ENCODE measurements around the gene APOM.

The APOM gene

DNA sequence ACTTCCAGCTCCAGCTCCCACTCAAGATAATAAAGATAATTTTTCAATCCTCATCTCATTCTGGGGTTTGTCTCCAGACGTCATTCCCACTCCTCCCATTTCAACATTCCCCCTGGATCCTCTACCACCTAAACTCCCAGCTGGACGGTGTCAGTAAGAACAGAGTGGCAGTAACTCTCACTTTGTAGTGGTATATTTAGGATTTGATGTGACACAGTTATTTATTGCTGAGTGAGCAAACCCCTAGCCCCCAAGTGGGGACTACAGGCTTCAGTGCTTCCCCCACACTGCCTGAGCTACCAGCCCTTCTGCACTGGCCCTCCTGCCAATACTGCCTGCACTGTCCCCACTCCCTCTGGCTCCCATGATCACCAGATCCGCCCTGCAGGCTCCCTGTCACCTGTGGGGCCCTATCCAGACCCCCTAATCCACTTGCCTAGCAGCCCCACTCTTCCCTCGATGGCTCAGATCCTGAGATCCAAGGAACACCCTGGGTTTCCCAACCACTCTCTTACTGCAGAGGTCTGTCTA is 2.5 kb downstream of the APOM start:
- no peak for DNase-seq (ENCODE audit: low read depth, low spot score)

DNA sequence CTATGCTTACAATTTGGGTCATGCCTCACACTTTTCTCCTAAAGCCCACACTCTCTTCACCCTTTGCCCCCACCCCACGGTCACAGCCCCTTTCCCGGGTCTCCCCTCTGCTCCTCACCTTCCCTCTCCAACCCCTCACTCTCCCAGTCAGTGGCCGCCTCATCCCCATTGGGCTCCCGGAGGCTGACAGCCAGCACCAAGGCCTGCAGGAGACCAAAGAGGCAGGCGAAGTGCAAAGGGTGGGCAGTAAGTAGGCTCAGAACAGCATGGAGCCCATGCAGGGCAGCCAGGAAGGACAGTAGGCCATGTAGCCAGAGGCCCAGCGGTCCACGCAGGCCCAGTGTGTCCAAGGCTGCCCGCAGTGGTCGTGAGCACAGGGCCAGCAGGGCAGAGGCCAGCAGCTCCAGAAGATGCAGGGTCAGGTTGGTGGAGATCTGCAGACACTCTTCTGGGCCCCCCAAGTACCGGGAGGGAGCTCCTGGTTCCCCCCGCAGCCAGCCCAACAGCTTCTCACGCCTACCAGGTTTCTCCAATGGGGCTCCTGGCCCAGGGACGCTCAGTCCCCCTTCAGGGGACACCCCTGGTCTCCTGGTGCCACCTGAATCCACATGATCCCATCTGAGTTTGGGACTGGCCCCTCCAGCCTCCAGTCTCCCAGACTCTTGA is 3.4 kb downstream of the APOM start:
- DNase-seq (ENCODE audit: low read depth, low spot score) = no peak

DNA sequence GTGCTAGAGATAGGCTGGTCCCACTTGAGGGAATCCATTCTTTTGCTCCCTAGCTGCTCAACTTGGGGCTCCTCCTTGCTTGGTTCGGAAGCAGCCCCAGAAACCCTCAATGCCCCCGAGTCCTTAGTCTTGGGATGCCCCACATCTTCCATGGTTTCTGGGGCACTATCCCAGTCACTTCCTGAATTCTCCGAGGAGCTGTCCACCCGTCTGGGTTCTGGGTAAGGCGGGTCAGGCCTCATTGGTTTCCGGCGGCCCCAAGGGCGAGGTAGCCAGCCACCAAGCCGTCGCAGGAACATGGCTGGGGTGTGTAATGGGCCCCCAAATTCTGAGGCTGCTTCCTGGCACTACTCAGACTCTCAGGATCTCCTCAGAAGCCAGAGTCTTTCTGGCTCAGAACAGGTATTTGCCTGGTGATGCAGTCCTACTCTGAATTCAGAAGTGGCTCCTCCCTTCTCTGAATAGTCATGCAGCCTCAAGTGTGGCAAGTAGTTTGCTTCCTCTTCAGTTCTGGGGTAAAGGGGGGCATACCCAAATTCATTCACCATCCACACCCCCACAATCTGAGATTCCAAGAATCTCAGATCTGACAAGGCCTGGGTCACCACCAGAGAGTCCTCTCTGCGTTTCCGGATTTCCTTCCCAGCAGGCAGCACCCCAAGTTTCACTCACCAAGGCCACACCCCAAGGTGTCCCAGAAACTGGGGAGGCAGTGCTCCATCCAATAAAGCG is 4.1 kb downstream of the APOM start:
- DNase-seq (ENCODE audit: low read depth, low spot score) = peak; percentile 38

DNA sequence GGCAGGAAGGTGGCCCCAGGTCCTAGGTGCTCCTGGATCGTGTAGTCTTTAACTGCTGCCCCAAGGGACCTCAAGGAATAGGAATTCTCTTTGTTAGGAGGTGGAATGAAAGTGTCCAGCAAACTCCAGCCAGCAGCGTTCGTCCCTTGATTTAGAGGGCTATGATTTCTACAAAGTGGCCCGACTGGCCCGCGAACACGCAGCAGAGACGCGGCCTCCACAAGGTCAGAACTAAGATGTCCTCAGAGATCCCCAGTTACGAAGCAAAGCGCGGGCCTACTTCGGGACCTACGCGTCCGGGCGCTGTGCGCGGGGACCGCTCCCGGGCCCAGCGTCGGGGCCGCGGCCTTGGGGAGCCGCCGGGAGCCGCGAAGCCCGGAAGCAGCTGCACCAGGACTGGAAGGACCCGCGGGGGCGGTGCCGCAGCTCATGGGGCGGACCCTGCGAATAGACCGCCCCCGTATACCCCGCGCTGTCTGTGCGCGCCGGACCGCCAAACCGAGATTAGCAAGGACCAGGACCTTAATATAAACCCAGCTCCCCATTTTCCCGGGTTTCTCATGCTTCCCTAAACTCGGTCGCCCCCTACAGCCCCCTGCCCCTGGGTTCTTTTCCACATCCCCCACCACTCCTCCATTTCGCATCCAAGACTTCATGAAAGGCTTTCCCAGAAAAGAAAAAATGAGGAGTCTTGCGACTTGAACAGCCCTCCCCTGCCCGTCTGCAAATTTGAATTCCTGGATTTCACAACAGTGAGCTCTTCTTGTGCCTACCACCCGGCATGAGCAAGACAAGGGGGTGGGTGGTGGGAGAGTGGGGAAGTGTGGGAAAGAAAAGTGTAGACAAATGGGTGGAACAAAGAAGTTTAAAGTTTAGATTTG is 4.9 kb downstream of the APOM start, which contains the start of gene C6orf47:
TSS of gene C6orf47 (minus strand) at position 398 of the 881 bp plus-strand sequence. CDS start 831 bp downstream, outside the sequence.
- DNase-seq (ENCODE audit: low read depth, low spot score) = peak; percentile 87

DNA sequence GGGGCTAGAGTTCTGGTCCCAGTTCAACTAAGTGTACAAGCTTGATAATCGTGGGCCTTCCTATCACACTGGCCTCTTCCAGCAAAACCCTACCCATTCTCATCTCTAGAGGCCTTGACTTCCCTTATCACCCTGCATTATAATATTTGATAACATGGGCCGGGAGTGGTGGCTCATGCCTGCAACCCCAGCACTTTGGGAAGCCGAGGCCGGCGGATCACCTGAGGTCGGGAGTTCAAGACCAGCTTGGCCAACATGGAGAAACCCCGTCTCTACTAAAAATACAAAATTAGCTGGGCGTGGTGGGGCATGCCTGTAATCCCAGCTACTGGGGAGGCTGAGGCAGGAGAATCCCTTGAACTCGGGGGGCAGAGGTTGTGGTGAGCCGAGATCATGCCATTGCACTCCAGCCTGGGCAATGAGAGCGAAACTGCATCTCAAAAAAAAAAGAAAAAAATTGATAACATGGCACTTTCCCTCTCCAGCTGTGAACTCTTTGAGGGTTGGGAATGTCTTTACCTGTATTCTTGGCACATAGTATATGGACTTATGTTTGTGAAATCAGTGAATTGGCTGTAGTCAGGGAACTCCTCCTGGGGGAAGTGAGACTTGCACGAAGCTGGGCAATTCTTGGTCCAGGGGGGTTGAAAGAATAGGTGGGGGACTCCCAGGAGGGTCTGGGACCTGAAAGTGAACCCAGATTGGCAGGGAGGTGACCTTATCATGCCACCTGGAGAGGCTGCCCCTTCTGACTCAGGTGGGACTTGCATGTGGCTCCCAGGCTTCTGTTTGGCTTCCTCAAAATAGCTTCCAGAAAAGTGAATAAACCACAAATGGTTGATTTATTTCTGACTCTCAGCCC is 5.8 kb downstream of the APOM start:
- no peak for DNase-seq (ENCODE audit: low read depth, low spot score)

DNA sequence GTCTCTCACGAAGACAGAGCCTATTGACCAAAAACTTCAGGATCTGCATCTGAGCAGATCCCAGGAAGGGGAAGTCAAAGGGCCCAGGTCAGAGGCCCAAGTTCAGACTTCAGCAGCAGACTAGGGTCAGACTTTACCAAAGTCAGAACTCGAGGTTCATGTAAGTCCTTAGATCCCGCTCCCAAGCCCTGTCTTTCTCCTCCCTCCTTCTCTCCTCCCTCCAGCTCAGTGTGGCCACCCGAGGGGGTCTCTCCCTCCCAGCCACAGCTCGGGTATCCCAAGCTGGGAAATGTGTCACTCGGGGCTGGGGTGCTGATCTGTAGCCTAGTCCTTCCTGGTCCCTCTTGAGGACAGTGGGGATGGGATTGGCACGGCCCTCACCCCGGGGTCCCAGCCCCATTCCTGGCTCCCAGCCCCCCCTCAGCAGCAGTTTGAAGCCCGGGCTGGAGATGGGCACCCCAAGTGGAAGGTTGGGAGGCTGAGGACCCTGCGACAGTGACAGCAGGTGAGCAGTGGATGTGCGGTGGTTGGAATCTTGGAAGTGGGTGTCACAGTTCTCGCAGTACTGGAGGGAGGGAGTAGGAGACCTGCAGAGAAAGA is 6.5 kb downstream of the APOM start:
- no peak for DNase-seq (ENCODE audit: low read depth, low spot score)

DNA sequence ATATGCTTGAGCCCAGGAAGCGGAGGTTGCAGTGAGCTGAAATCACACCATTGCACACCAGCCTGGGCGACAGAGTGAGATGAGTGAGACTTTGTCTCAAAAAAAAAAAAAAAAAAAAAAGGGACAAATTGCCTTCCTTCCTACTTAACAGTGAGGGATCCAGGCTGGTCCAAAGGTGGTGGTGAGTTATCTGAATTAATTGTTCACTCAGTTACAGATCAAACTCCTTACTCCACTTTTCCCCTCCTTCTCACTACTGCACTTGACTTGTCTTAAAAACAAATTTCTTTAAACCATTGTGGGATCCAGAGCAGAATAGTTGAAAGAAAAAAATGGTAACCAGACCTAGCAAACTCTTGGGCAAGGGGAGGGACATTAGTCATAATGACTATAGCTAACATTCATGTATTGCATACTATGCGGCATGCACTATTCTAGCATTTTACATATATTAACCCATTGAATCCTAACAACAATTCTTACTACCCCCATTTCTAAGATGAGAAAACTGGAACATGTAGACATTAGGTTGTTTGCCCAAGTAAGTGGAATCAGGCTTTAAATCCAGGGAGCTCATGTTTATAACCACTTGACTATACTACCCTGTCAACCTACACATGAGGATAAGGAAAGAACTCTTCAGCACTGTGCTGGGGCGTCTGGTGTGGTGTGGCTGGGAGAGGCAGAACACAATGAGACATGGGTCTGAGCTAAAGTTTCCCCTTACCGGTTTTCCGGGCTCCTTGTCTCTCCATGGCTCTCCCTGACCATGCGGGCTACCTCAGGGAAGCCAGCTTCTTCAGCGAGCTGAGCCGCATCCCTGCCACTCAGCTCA is 7.6 kb downstream of the APOM start:
- DNase-seq (ENCODE audit: low read depth, low spot score) = no peak

DNA sequence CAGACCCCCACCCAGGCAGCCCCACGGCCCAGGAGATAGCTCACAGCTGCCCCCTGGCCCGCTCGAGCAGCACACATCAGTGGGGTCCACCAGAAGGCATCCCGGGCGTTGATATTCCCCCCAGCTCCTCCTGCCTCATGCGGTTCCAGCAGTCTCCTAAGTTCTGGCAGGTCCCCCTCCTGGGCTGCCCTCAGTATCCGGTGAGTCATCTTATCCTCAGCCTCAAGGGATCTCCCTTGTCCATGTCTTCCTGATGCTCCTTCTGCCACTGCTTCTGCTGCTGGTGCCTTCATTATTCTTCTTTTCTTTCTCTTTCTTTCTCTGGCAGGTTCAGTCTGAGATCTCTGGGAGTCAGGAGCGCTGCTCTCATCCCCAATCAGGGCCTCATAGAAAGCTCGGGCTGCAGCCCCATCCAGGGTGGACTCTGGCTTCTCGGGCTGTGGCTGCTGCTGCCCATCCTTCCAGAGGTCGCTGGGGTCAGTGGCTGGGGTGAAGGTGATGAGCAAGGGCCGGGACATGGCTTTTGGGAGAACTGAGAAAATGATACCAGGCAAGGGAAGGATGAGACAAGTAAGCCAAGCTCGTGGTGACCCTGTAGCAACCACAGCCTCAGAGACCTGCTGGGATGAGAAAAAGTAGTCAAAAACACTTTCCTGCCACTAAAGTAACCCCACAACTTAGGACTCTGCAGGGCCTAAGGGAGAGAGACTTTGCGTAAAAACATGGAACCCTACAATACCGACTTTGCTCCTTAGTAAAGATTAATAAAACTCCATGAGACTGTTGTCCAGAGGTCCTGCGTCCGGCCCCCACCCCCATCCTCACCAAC is 8.5 kb downstream of the APOM start:
- DNase-seq (ENCODE audit: low read depth, low spot score) = peak; percentile 42

DNA sequence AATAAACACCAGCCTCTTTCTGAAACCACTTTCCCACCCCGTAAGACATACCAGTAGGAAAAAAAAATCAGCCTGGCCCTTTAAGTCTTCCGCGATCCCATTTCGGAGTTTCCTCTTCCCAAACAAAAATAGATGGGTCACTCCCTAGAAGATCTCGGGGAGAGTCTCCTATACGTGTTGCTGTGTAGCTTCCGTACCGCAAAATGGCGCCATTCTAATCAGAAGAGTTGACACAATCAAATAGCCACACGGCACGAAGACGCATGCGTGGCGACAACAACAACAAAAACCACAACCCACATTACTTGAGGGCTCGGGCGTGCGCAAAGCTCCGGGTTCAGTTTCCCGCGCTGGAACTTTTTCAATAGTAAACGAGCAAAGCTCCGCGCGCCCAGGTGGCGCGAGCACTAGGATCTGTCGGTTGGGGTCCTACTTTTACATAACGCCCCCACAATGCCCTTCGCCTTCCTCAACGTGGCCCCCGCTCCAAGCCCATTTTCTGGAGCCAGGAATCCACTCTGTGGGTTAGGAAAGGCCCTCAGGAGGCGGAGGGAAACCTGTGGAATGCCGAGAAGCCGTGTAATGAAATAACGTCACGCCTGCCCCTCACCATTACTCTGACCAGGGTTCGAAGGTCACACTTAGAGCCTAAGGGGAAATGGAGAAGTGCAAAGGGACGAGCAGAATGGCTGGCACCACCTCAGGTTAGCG is 9.3 kb downstream of the APOM start, which contains the start of gene GPANK1:
TSS of gene GPANK1 (minus strand) at position 208 of the 711 bp plus-strand sequence. CDS start 519 bp downstream, outside the sequence.
- peak; percentile 89 for DNase-seq (ENCODE audit: low read depth, low spot score)

DNA sequence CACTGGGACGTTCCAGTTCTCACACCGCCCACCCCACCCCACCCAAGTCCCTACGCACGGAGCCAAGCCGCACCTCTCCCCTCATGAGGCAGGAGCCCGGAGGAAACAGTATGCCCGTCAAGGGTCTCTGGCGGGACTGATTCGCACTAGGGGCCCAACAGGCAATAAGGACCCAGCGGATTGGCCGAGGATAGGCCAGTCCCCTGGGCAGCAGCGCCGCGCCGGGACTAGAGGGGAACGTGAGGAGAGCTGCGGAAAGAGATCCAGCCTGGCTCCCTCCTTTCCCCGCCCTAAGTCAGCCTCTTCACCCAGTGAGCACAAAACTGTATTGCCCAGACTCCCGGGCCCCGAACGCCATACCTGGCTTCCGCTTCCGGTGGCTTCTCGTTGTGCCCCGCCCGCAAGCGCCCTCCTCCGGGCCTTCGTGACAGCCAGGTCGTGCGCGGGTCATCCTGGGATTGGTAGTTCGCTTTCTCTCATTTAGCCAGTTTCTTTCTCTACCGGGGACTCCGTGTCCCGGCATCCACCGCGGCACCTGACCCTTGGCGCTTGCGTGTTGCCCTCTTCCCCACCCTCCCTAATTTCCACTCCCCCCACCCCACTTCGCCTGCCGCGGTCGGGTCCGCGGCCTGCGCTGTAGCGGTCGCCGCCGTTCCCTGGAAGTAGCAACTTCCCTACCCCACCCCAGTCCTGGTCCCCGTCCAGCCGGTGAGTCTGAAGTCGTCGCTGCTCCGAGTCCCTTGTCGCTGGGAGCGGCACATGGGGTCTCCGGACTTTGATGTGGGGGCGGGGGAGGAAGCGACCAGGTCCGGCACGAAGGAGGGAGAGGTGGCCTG is 10.0 kb downstream of the APOM start, which contains the start of gene CSNK2B:
TSS of gene CSNK2B (plus strand) at position 580 of the 836 bp plus-strand sequence. CDS start 752 bp downstream, outside the sequence.
- peak; percentile 98 for DNase-seq (ENCODE audit: low read depth, low spot score)

DNA sequence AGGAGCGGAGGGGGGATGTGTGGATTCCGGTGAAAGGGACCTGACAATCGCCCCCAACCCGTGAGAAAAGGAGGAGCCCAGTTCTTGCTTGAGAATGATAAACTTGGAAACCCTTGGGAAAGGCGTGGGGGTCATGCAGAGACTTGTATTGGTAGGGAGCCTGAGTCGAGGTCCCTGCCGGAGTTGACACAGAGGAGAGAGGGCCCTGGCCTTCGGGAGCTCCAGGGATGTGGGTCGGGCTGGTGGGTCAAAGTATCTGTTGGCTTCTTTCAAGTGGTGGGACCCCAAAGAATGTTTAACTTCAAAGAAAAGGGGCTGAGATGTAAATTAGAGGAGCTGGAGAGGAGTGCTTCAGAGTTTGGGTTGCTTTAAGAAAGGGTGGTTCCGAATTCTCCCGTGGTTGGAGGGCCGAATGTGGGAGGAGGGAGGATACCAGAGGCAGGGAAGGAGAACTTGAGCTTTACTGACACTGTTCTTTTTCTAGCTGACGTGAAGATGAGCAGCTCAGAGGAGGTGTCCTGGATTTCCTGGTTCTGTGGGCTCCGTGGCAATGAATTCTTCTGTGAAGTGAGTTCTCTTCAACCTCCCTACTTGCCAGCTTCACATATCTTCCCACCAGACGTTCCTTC is 10.8 kb downstream of the APOM start:
- DNase-seq (ENCODE audit: low read depth, low spot score) = peak; percentile 20

DNA sequence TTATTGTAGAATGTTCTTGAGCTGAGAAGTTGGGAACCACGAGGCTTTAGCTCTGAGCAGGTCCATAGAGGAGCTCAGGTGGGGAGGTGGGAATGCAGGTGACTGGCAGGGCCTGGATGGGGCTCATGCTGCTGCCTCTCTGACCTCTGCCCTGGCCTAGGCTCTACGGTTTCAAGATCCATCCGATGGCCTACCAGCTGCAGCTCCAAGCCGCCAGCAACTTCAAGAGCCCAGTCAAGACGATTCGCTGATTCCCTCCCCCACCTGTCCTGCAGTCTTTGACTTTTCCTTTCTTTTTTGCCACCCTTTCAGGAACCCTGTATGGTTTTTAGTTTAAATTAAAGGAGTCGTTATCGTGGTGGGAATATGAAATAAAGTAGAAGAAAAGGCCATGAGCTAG is 14.0 kb downstream of the APOM start, which contains the start of gene LY6G5B:
TSS of gene LY6G5B (plus strand) at position 301 of the 400 bp plus-strand sequence. CDS start 975 bp downstream, outside the sequence.
- DNase-seq (ENCODE audit: low read depth, low spot score) = no peak

DNA sequence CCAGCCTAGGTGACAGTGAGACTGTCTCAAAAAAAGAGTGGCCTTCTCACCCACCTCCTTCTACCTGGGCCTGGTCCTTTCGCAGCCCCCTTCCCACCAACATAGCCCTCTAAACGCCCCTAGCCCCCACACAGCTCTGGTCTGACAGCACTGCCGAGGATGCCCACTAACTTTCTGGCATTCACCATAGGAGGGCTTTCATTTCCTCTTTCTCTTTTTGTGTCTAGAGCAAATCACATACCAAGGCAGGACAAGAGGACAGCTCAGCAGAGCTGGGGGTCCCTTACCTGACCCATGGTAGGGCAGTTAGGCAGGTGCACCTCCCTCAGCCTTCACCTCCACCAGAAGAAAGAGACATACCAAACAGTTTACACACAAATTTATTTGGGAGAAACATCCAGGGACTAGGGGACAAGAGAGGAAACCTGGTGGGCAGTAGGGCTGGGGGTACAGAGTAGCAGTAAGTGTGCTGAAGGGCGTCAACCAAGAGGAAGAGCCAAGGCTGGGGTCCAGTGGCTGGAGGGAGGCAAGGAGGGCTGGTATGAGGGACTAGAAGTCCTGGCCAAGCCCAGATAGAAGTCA is 20.7 kb downstream of the APOM start:
- no peak for DNase-seq (ENCODE audit: low read depth, low spot score)

DNA sequence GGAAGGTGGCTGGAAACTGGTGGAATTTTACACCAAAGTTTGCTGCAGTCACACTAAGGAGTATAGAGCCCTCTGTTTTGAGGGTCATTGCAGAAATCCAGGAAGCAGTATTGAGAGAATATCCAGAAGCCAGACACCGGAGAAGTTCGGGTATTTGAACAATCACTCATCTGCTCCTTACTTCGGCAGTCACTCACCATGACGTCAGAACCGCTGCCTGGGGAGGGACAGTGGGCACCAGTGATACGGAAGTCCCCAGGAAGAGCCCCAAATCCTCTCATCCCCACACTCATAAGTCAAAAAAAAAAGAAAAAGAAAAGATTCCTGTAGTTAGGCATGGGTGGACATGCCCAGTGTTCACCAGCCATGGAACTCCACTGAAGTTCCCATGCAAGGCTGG is 21.2 kb downstream of the APOM start:
- DNase-seq (ENCODE audit: low read depth, low spot score) = no peak

DNA sequence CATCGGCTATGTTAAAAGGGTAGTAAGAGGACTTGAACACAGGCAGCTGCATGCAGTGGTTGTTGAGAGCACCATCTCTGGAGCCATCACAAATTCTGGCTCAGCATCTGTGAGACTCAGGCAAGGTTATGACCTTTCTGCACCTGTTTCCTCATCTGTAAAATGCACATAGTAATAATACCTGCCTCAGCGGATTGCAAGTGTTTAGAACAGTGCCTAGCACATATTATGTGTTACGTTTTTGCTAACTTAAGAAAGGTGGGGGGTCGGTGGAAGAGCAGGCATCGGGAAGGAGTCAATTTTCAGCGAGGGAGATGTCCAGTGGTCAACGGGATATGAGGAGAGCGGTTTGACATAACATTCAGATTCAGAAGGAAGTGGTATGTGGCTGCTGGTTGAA is 22.3 kb downstream of the APOM start:
- DNase-seq (ENCODE audit: low read depth, low spot score) = no peak
